SK-N-SH (cell line): ENCODE measurements around the gene SLC12A5.

Source experiments
- EZH2phosphoT487 ChIP-seq: fragments of 200-600 bp; sonication (generic); IDR thresholded peaks from 2 replicates; pipeline ENCODE4 v1.6.1; 2017; ENCODE audit warnings: low read depth, mixed run types, mild to moderate bottlenecking, antibody characterized with exemption, moderate library complexity, borderline replicate concordance
- FOXM1 ChIP-seq: IDR thresholded peaks from 2 replicates; pipeline ENCODE4 v1.4.0; 2012; ENCODE audit warnings: low read depth, mild to moderate bottlenecking
- GABPA ChIP-seq: IDR thresholded peaks from 2 replicates; pipeline ENCODE4 v1.4.0; 2012; ENCODE audit warnings: low read depth, mild to moderate bottlenecking
- MXI1 ChIP-seq: IDR thresholded peaks from 2 replicates; pipeline ENCODE4 v1.6.1; 2012; ENCODE audit warnings: mild to moderate bottlenecking, low read depth, low read length, improper control_type of control experiment
- USF2 ChIP-seq: fragments of 150-350 bp; IDR thresholded peaks from 2 replicates; pipeline ENCODE4 v1.6.1; 2017; ENCODE audit warnings: antibody characterized with exemption, low read length, low read depth, borderline replicate concordance
- TF ChIP-seq, protein P1 (sequence below): fragments of 200-600 bp; sonication (generic); IDR thresholded peaks from 2 replicates; pipeline ENCODE4 v1.6.1; 2017; ENCODE audit warnings: antibody characterized with exemption, mild to moderate bottlenecking, moderate library complexity

DNA sequence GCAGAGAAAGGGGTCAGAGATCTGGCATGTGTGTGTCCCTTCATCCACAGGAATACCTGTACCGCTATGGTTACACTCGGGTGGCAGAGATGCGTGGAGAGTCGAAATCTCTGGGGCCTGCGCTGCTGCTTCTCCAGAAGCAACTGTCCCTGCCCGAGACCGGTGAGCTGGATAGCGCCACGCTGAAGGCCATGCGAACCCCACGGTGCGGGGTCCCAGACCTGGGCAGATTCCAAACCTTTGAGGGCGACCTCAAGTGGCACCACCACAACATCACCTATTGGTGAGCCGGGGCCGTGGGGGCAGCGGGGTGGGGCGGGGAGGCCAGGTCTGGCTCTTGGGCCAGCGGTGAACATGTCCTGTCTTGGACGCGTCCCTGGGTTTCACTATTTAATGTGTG is 19.2 kb upstream of the SLC12A5 start:
- TF ChIP-seq, protein P1, sequence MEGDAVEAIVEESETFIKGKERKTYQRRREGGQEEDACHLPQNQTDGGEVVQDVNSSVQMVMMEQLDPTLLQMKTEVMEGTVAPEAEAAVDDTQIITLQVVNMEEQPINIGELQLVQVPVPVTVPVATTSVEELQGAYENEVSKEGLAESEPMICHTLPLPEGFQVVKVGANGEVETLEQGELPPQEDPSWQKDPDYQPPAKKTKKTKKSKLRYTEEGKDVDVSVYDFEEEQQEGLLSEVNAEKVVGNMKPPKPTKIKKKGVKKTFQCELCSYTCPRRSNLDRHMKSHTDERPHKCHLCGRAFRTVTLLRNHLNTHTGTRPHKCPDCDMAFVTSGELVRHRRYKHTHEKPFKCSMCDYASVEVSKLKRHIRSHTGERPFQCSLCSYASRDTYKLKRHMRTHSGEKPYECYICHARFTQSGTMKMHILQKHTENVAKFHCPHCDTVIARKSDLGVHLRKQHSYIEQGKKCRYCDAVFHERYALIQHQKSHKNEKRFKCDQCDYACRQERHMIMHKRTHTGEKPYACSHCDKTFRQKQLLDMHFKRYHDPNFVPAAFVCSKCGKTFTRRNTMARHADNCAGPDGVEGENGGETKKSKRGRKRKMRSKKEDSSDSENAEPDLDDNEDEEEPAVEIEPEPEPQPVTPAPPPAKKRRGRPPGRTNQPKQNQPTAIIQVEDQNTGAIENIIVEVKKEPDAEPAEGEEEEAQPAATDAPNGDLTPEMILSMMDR, result no peak
- TF ChIP-seq FOXM1 (no peak), EZH2phosphoT487 (no peak), USF2 (no peak), GABPA (no peak), MXI1 (no peak)
